Endothelial cell of umbilical vein (primary cell): ENCODE measurements around the gene EIF2S3. TPM values are rescaled to one million over a fixed set of nuclear protein-coding genes. Genes with fewer than 3 reads are reported as not detected.

ENCODE experiments used
- BruUV-seq: library from RNA; stranded (reverse); fragments of 400-500 nt; replicated peaks from 2 replicates; lab custom pipeline; 2021; lab: Mats Ljungman, UMichigan
- CTCF ChIA-PET: fragments of 300-600, 350-600 bp; sonication (Branson Sonifier 250); formaldehyde crosslinking; loops from one replicate; lab custom pipeline; 2021; ENCODE audit warnings: antibody characterized with exemption, inconsistent platforms; lab: Charles Lee
- POLR2A ChIA-PET: fragments of 300-600, 350-600 bp; sonication (Branson Sonifier 250); formaldehyde crosslinking; loops from one replicate; lab custom pipeline; 2021; ENCODE audit warnings: antibody characterized with exemption, inconsistent platforms; lab: Charles Lee
- DNase-seq: peaks from one replicate; pipeline ENCODE4 v3.0.0-alpha.2; 2011; ENCODE audit warnings: low read depth, low spot score
- FAIRE-seq: peaks from 2 replicates; lab custom pipeline; 2011; peaks lifted over from hg19 to GRCh38; lab: Jason Lieb, UNC
- H2AFZ ChIP-seq: 2 replicates; pipeline ENCODE4 v1.6.0; 2012; ENCODE audit warnings: low read depth, low read length, control low read depth, inconsistent platforms
- H3K27ac ChIP-seq: 2 replicates; pipeline ENCODE4 v1.5.1; 2011; ENCODE audit warnings: low read depth, mild to moderate bottlenecking, control low read depth, low read length, moderate library complexity; ENCODE audit not compliant: insufficient read depth
- H3K27me3 ChIP-seq, 2 experiments: 2 replicates each; pipeline versions ENCODE4 v1.6.0 to v1.6.1; 2011; ENCODE audit warnings: low read length in 2 of 2, mixed read lengths in 1 of 2; ENCODE audit not compliant: control insufficient read depth in 2 of 2, insufficient read depth in 2 of 2
- H3K36me3 ChIP-seq, 2 experiments: 2 replicates in 1 of 2; 3 replicates in 1 of 2; pipeline ENCODE4 v1.5.1; 2011; ENCODE audit warnings: low read length in 2 of 2, mild to moderate bottlenecking in 1 of 2, moderate library complexity in 1 of 2; ENCODE audit not compliant: control insufficient read depth in 2 of 2, insufficient read depth in 2 of 2; ENCODE audit errors: extremely low read depth in 1 of 2
- H3K4me1 ChIP-seq: 3 replicates; pipeline ENCODE4 v1.5.1; 2011; ENCODE audit warnings: mild to moderate bottlenecking, low read length; ENCODE audit not compliant: control insufficient read depth, insufficient read depth; ENCODE audit errors: extremely low read depth
- H3K4me2 ChIP-seq: 2 replicates; pipeline ENCODE4 v1.6.1; 2011; ENCODE audit warnings: low read length, control low read depth, mixed read lengths; ENCODE audit not compliant: insufficient read depth
- H3K4me3 ChIP-seq, 3 experiments: fragments of 200-600 bp in 1 of 3; sonication (generic), shearing (Covaris generic) in 1 of 3; replicated peaks in 1 of 3; 2 replicates each; pipeline ENCODE4 v1.5.1; 2011 to 2016; ENCODE audit warnings: control low read depth in 3 of 3, low read length in 3 of 3, mild to moderate bottlenecking in 2 of 3, inconsistent platforms in 1 of 3, low read depth in 1 of 3, moderate library complexity in 1 of 3; ENCODE audit not compliant: insufficient read depth in 1 of 3
- H3K79me2 ChIP-seq: 2 replicates; pipeline ENCODE4 v1.6.0; 2012; ENCODE audit warnings: low read length, inconsistent platforms; ENCODE audit not compliant: control insufficient read depth, insufficient read depth
- H3K9ac ChIP-seq: replicated peaks from 2 replicates; pipeline ENCODE3; 2011; ENCODE audit warnings: low read length, control low read depth; ENCODE audit not compliant: insufficient read depth; ENCODE audit errors: extremely low read depth
- H3K9me1 ChIP-seq: replicated peaks from 3 replicates; pipeline ENCODE4 v1.6.0; 2011; ENCODE audit warnings: mild to moderate bottlenecking, low read length; ENCODE audit not compliant: control insufficient read depth, insufficient read depth; ENCODE audit errors: extremely low read depth
- H3K9me3 ChIP-seq: replicated peaks from 2 replicates; pipeline ENCODE4 v1.5.1; 2012; ENCODE audit warnings: low read length, inconsistent platforms; ENCODE audit not compliant: control insufficient read depth, insufficient read depth
- H4K20me1 ChIP-seq: replicated peaks from 2 replicates; pipeline ENCODE3; 2011; ENCODE audit warnings: mild to moderate bottlenecking, low read length; ENCODE audit not compliant: control insufficient read depth, insufficient read depth; ENCODE audit errors: extremely low read depth
- EZH2 ChIP-seq: IDR thresholded peaks from 2 replicates; pipeline ENCODE4 v1.6.1; 2012; ENCODE audit warnings: borderline replicate concordance, low read depth, mild to moderate bottlenecking, moderate library complexity, low read length, inconsistent platforms; ENCODE audit not compliant: severe bottlenecking
- FOS ChIP-seq: IDR thresholded peaks from 2 replicates; pipeline ENCODE4 v1.6.1; 2011; ENCODE audit warnings: mild to moderate bottlenecking, low read length, moderate library complexity, borderline replicate concordance; ENCODE audit not compliant: insufficient read depth
- GATA2 ChIP-seq: IDR thresholded peaks from 2 replicates; pipeline ENCODE4 v1.7.0; 2011; ENCODE audit warnings: low read depth, mild to moderate bottlenecking, moderate library complexity, mixed read lengths, low read length; ENCODE audit not compliant: insufficient read length, insufficient read depth
- JUN ChIP-seq: IDR thresholded peaks from 2 replicates; pipeline ENCODE4 v1.6.1; 2011; ENCODE audit warnings: borderline replicate concordance, low read depth; ENCODE audit not compliant: insufficient read length, insufficient read depth
- MAX ChIP-seq: IDR thresholded peaks from 2 replicates; pipeline ENCODE4 v1.6.1; 2011; ENCODE audit not compliant: insufficient read depth, insufficient read length
- MYC ChIP-seq: IDR thresholded peaks from one replicate; pipeline ENCODE4 v1.6.1; 2011; ENCODE audit warnings: mild to moderate bottlenecking, low read depth, low read length
- POLR2A ChIP-seq: IDR thresholded peaks from 2 replicates; pipeline ENCODE4 v1.6.1; 2012; ENCODE audit warnings: low read depth, mild to moderate bottlenecking, control low read depth, low read length
- POLR2AphosphoS5 ChIP-seq: IDR thresholded peaks from 2 replicates; pipeline ENCODE4 v1.6.1; 2012; ENCODE audit warnings: low read depth, mild to moderate bottlenecking, control low read depth, low read length, moderate library complexity; ENCODE audit not compliant: insufficient read depth
- dilution Hi-C: fragments of 300-500 bp; cut with MboI; formaldehyde crosslinking; loops from one replicate; pipeline ENCODE4 v1.15.0; 2019; ENCODE audit warnings: low sequenced_read_pairs; ENCODE audit not compliant: extremely low pct_ligation_motif_present
- intact Hi-C: fragments of 100-400 bp; cut with micrococcal nuclease; formaldehyde crosslinking; loops from one replicate; pipeline ENCODE4 v1.10.0; 2022
- polyA plus RNA-seq, 4 experiments: library from polyadenylated mRNA; depleted of rRNA in 3 of 4; stranded (reverse) in 3 of 4; unstranded in 1 of 4; fragments of >200 nt; gene quantifications; 2 replicates each; pipeline versions ENCODE4 v1.2.1 to v1.2.3, GENCODE V29; 2011 to 2012; ENCODE audit warnings: missing spikeins in 1 of 4
- total RNA-seq: library from RNA; stranded (reverse); gene quantifications from 2 replicates; pipeline ENCODE4 v1.2.3, GENCODE V29; 2021
- TF ChIP-seq, protein P1 (sequence below), 2 donors: IDR thresholded peaks; 1 replicate in 1 of 2; 2 replicates in 1 of 2; pipeline ENCODE4 v1.5.1; 2011; ENCODE audit warnings: low read length in 2 of 2, mild to moderate bottlenecking in 2 of 2, moderate library complexity in 2 of 2, control low read depth in 1 of 2, inconsistent platforms in 1 of 2, low read depth in 1 of 2; ENCODE audit not compliant: insufficient read depth in 1 of 2; ENCODE audit errors: extremely low read depth in 1 of 2

The EIF2S3 gene
- total and polyA plus RNA-seq, 2 donors (not counting 3 experiments of a cell fraction or from before 2014, with no cell fraction given), result 35.8 to 161 TPM

DNA sequence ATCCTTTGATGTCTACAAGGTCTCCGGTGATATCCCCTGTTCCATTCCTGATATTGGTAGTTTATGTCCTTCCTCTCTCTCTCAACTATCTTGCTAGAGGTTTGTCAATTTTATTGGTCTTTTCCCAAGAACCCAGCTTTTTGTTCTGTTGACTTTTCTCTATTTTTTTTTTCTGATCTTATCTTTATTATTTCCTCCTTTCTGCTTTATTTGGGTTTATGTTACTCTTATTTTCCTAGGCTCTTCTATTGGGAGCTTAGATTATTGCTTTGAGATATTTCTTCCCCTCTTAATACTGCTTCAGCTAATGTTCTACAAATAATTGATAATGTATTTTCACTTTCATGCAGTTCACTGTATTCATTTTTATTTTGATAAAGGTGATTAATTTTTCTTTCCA, 44.2 kb downstream of the EIF2S3 start:
- H3K4me1 ChIP-seq, result no peaks in the 10 kb centered on the region
- intact Hi-C loops, result no loop called here

More for the DNA sequence above, 44.2 kb downstream of the EIF2S3 start:
- Histone ChIP-seq H2AFZ (no peak overlapping the region), H4K20me1 (no peaks in the 10 kb centered on the region), H3K79me2 (no peaks in the 10 kb centered on the region), H3K36me3 (no peaks in the 10 kb centered on the region), H3K9me1 (no peaks in the 10 kb centered on the region), H3K27me3 (no peaks in the 10 kb centered on the region), H3K27ac (no peak overlapping the region), H3K4me2 (no peak overlapping the region), H3K4me3 (no peak overlapping the region), H3K9ac (no peak overlapping the region), H3K9me3 (no peaks in the 10 kb centered on the region)
- TF ChIP-seq MYC (no peak), JUN (no peak), GATA2 (no peak), POLR2AphosphoS5 (no peak), EZH2 (no peak), POLR2A (no peak), MAX (no peak), FOS (no peak)
- TF ChIP-seq, protein P1, sequence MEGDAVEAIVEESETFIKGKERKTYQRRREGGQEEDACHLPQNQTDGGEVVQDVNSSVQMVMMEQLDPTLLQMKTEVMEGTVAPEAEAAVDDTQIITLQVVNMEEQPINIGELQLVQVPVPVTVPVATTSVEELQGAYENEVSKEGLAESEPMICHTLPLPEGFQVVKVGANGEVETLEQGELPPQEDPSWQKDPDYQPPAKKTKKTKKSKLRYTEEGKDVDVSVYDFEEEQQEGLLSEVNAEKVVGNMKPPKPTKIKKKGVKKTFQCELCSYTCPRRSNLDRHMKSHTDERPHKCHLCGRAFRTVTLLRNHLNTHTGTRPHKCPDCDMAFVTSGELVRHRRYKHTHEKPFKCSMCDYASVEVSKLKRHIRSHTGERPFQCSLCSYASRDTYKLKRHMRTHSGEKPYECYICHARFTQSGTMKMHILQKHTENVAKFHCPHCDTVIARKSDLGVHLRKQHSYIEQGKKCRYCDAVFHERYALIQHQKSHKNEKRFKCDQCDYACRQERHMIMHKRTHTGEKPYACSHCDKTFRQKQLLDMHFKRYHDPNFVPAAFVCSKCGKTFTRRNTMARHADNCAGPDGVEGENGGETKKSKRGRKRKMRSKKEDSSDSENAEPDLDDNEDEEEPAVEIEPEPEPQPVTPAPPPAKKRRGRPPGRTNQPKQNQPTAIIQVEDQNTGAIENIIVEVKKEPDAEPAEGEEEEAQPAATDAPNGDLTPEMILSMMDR (IDR thresholded peaks at IDR 0.05; ENCODE audit: extremely low read depth in 1 of 2, insufficient read depth in 1 of 2, low read depth in 1 of 2, low read length in 2 of 2), result no peak
- DNase-seq, result no peak
- POLR2A ChIA-PET, result no interaction called here
- CTCF ChIA-PET, result no interaction called here
- dilution Hi-C loops, result no loop called here
- no peak for FAIRE-seq
- no TSS peak for BruUV-seq
